Smooth muscle cell of bladder (primary cell): Measurements from ENCODE around the gene ETFDH. TPM values are rescaled to one million over a fixed set of nuclear protein-coding genes. Genes with fewer than 3 reads are reported as not detected.

Experiments
- total RNA-seq: library from RNA; depleted of rRNA; stranded (reverse); fragments of >200 nt; gene quantifications from 2 replicates; pipeline ENCODE4 v1.2.3, GENCODE V29; 2014

ETFDH gene
- 27.9 and 37.1 TPM in 2 replicates for total RNA-seq

DNA sequence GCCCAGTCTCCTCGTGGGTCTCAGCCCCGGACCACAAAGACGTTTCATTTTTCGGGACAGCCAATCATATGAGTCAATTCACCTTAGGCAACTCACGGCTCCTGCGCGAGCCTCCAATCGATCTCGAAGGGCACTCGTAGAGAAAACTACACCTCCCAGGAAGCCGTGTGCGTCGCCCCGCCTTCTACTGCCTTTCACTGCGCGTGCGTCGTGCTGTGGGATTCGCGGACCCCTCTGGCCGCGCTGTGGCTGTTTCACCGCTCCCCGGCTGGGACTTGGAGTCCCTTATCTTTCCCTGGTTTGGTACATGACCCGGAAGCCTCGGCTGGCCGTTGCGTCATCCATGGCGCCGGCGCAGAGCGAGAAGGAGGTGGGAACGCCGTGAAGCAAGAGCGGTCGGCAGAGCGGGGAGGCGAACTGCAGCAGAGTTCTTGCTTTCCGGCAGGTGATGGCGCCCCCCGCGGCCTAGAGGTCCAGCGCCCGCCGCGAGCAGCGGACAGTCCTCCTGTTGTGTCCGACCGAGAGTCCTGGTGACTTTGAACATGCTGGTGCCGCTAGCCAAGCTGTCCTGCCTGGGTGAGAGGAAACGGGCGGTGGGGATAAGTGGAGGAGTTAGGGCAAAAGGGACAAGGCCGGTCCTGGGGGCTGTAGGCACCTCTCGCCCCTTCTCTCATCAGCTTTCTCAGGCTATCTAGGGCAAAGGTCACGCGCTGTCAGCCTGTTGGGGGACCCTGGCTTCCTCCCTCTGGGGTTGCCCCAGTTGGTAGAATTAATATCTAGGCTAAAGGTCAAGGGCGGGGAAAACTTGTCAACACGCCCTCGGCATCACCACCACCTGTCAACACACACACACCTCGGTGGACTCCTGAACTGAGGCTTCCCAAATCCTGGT, at the start of gene ETFDH:
TSS of gene ETFDH (plus strand) at position 382 of the 892 bp plus-strand sequence. CDS start at position 543, 161 bp downstream.

DNA sequence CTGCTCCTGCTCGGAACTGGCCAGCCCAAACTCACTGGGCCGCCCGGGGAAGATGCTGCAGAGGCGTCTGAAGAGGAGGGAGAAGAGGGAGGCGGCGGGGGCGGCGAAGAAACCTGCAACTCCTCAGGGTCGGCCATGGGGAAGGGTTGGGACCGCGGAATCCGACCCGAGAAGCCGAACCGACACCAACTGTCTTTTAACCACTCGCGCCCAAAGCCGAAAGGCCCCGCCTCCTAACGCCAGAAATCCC, 506 bp upstream of the ETFDH start, which contains the start of gene C4orf46:
TSS of gene C4orf46 (minus strand) at position 223 of the 250 bp plus-strand sequence. CDS start at position 137, 86 bp downstream.

DNA sequence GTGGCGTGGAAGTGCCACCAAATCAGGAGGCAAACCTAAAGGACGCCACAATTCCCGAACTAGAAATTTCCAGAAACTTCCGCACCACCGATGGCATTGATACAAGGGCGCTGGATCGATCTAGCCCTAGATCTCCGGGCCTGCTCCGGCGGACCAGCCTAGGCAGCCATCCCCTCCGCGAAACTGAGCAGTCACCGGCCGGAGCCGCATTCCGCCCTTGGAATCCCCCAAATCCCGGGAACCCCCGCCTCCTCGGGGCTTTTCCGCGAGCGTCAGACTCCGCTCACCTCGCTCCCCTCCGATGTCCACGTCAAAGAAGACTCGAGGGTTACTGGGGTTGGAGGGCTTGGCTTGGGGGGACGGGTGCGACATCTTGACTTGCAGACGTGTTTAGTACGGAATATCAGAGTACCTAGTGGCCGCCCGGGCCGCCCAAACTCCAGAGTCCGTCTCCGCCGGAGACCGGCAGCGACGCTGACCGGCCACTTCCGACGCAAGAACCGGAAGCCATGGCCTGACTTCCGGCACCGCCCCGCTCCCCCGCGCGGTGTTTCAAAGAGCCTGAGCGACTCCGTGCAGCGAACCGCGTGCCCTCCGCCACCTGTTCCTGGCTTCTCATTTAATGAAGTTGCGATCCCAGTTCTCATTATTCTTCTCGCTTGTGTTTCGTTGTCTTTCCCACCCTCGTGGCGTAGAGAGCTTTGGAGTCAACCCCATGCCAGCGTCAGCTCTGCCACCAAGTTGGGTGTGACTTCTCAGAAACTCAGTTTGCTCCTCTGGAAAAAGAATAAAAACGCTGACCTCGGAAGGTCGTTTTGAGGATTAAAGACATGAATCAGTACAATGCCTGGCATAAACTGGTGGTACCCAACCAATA, 51.1 kb downstream of the ETFDH start, which contains the start of gene PPID:
TSS of gene PPID (minus strand) at position 480 of the 877 bp plus-strand sequence. CDS start at position 372, 108 bp downstream.

Other genes starting within 250 kb of the ETFDH start
- 2.3 and 5.6 TPM in 2 replicates for gene RXFP1, start 150.4 kb upstream of the ETFDH start, total RNA-seq
- gene C4orf46, start 409 bp upstream of the ETFDH start, total RNA-seq: 5.5 TPM in 2 replicates
- 21.2 and 29.1 TPM in 2 replicates for gene PPID, start 51.1 kb downstream of the ETFDH start, total RNA-seq
- 14.9 and 28.4 TPM in 2 replicates for gene FNIP2, start 96.7 kb downstream of the ETFDH start, total RNA-seq